Subcutaneous abdominal adipose tissue (tissue), 5 donors: Measurements from ENCODE around the gene NSMCE1.
"Not testable (repeated sequence)": the region's sequence is repeated elsewhere in the genome, so short reads cannot be mapped to it uniquely, and the experiment has no call there.

Experiments used
- H3K27ac ChIP-seq: one replicate; pipeline ENCODE4 v1.7.0; 2013; ENCODE audit warnings: low read depth, mild to moderate bottlenecking, inconsistent platforms, low read length, moderate library complexity
- H3K27me3 ChIP-seq, 5 donors: one replicate each; pipeline ENCODE4 v1.7.0; 2013; ENCODE audit warnings: low read length in 5 of 5, inconsistent platforms in 1 of 5; ENCODE audit not compliant: control insufficient read depth in 5 of 5, insufficient read depth in 4 of 5
- H3K36me3 ChIP-seq, 5 donors: one replicate each; pipeline ENCODE4 v1.7.0; 2013; ENCODE audit warnings: low read length in 5 of 5; ENCODE audit not compliant: control insufficient read depth in 5 of 5, insufficient read depth in 5 of 5
- H3K4me1 ChIP-seq, 5 donors: one replicate each; pipeline ENCODE4 v1.7.0; 2013; ENCODE audit warnings: low read length in 5 of 5, mild to moderate bottlenecking in 3 of 5, moderate library complexity in 1 of 5; ENCODE audit not compliant: control insufficient read depth in 5 of 5, insufficient read depth in 5 of 5
- H3K4me3 ChIP-seq, 5 donors: one replicate each; pipeline ENCODE4 v1.7.0; 2013; ENCODE audit warnings: low read length in 5 of 5, low read depth in 1 of 5
- H3K9ac ChIP-seq, 5 donors: one replicate each; pipeline ENCODE4 v1.7.0; 2013; ENCODE audit warnings: low read length in 5 of 5, mild to moderate bottlenecking in 4 of 5, moderate library complexity in 3 of 5
- H3K9me3 ChIP-seq, 5 donors: one replicate each; pipeline ENCODE4 v1.7.0; 2013; ENCODE audit warnings: low read length in 5 of 5; ENCODE audit not compliant: control insufficient read depth in 5 of 5
- donor health status: healthy.
- donor health status: healthy.
- donor health status: healthy.
- donor health status: healthy.
- donor health status: healthy.

The NSMCE1 gene

GRCh38 chr16:27287887-27288286 lies 19.3 kb upstream of the NSMCE1 start:
- H3K9me3 ChIP-seq: no peaks in the 10 kb centered on the region
- no peak overlapping the region for H3K4me3 ChIP-seq
- H3K36me3 ChIP-seq: no peaks in the 10 kb centered on the region
- H3K27ac ChIP-seq: no peak overlapping the region
- peaks cover 0 to 19% (median 5%) of the 10 kb centered on the region in 5 donors for H3K4me1 ChIP-seq
- peaks cover 0 to 2% (median 0%) of the 10 kb centered on the region in 5 donors for H3K27me3 ChIP-seq
- H3K9ac ChIP-seq: no peak overlapping the region

- peaks cover 0 to 18% (median 5%) of the 10 kb centered on the region in 5 donors for H3K4me1 ChIP-seq
- no peak overlapping the region for H3K9ac ChIP-seq
- H3K27ac ChIP-seq: peak overlapping the region; percentile 8
- H3K9me3 ChIP-seq: no peaks in the 10 kb centered on the region
- peaks cover 0 to 2% (median 0%) of the 10 kb centered on the region in 5 donors for H3K27me3 ChIP-seq
- no peaks in the 10 kb centered on the region for H3K36me3 ChIP-seq
- H3K4me3 ChIP-seq: no peak overlapping the region
Observed at GRCh38 chr16:27287051-27287811, 18.7 kb upstream of the NSMCE1 start.

- Histone ChIP-seq H3K4me3 (no peak overlapping the region), H3K9me3 (no peaks in the 10 kb centered on the region), H3K27ac (peak overlapping the region; percentile 8), H3K4me1 (peaks cover 0 to 17% (median 5%) of the 10 kb centered on the region in 5 donors), H3K27me3 (peaks cover 0 to 2% (median 0%) of the 10 kb centered on the region in 5 donors), H3K36me3 (no peaks in the 10 kb centered on the region), H3K9ac (no peak overlapping the region)
Observed at GRCh38 chr16:27286451-27286850, 17.9 kb upstream of the NSMCE1 start.

GRCh38 chr16:27285676-27286196 lies 17.2 kb upstream of the NSMCE1 start:
- Histone ChIP-seq H3K9me3 (no peaks in the 10 kb centered on the region), H3K9ac (no peak overlapping the region), H3K4me1 (peaks cover 0 to 17% (median 5%) of the 10 kb centered on the region in 5 donors), H3K4me3 (no peak overlapping the region), H3K27ac (no peak overlapping the region), H3K36me3 (no peaks in the 10 kb centered on the region), H3K27me3 (no peaks in the 10 kb centered on the region)

GRCh38 chr16:27284865-27285675 lies 16.5 kb upstream of the NSMCE1 start:
- Histone ChIP-seq H3K4me1 (peaks cover 0 to 17% (median 5%) of the 10 kb centered on the region in 5 donors), H3K36me3 (no peaks in the 10 kb centered on the region), H3K9me3 (no peaks in the 10 kb centered on the region), H3K27me3 (no peaks in the 10 kb centered on the region), H3K9ac (no peak overlapping the region), H3K27ac (no peak overlapping the region), H3K4me3 (no peak overlapping the region)

- Histone ChIP-seq H3K4me1 (peaks cover 0 to 7% (median 3%) of the 10 kb centered on the region in 5 donors), H3K36me3 (no peaks in the 10 kb centered on the region), H3K9ac (no peak overlapping the region), H3K4me3 (no peak overlapping the region), H3K27me3 (no peaks in the 10 kb centered on the region), H3K9me3 (no peaks in the 10 kb centered on the region), H3K27ac (no peak overlapping the region)
Observed at GRCh38 chr16:27281243-27281642, 12.7 kb upstream of the NSMCE1 start.

GRCh38 chr16:27275394-27275793 lies 6.8 kb upstream of the NSMCE1 start:
- H3K9ac ChIP-seq: no peak overlapping the region

GRCh38 chr16:27274424-27274874 lies 5.9 kb upstream of the NSMCE1 start:
- H3K9me3 ChIP-seq, H3K36me3 ChIP-seq, H3K27me3 ChIP-seq, H3K4me1 ChIP-seq, H3K9ac ChIP-seq, H3K27ac ChIP-seq, H3K4me3 ChIP-seq: not testable (repeated sequence)

More at GRCh38 chr16:27275394-27275793, 6.8 kb upstream of the NSMCE1 start:
- no peaks in the 10 kb centered on the region for H3K36me3 ChIP-seq
- no peaks in the 10 kb centered on the region for H3K9me3 ChIP-seq
- H3K4me1 ChIP-seq: no peaks in the 10 kb centered on the region
- H3K27ac ChIP-seq: no peak overlapping the region
- H3K4me3 ChIP-seq: no peak overlapping the region
- no peaks in the 10 kb centered on the region for H3K27me3 ChIP-seq

GRCh38 chr16:27273670-27274423 lies 5.3 kb upstream of the NSMCE1 start:
- H3K4me1 ChIP-seq: peaks cover 0 to 6% (median 5%) of the 10 kb centered on the region in 5 donors
- no peaks in the 10 kb centered on the region for H3K9me3 ChIP-seq
- H3K9ac ChIP-seq: no peak overlapping the region
- no peaks in the 10 kb centered on the region for H3K36me3 ChIP-seq
- no peak overlapping the region for H3K4me3 ChIP-seq
- no peak overlapping the region for H3K27ac ChIP-seq
- no peaks in the 10 kb centered on the region for H3K27me3 ChIP-seq
